Thyroid gland (tissue), 4 donors: ENCODE results near the gene RHEX.

ENCODE experiments used
- POLR2A ChIP-seq, 2 donors: fragments of 450-650 bp; IDR thresholded peaks; one replicate each; pipeline ENCODE4 v1.6.1; 2017; ENCODE audit warnings: antibody characterized with exemption in 2 of 2, mild to moderate bottlenecking in 2 of 2, moderate library complexity in 1 of 2
- TF ChIP-seq, protein P1 (sequence below), 6 experiments: fragments of 200-600 bp in 3 of 6; fragments of 450-650 bp in 3 of 6; sonication (generic) in 3 of 6; IDR thresholded peaks; one replicate each; pipeline ENCODE4 v1.5.1; 2016 to 2019; ENCODE audit warnings: antibody characterized with exemption in 6 of 6, mild to moderate bottlenecking in 2 of 6, inconsistent platforms in 1 of 6, moderate library complexity in 1 of 6

DNA sequence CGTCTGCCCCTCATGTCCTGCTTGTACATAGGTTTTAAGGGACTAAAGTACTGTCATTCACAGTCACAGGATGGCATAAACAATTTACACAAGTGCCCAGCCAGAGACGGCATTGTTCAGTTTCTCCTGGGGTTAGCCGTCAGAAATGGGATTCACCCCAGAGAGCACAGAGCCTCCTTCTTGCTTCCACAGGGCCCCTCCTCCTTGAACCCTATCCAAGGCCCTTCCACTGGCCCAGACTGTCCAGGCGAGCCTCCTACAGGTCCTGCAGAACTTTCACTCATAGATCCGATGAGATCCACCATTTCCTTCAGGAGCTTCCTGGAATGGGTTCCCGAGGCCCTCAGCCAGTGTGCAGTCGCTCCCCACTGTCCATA is 54.2 kb downstream of the RHEX start:
- TF ChIP-seq POLR2A (IDR thresholded peaks at IDR 0.05): no peak
- TF ChIP-seq, protein P1, sequence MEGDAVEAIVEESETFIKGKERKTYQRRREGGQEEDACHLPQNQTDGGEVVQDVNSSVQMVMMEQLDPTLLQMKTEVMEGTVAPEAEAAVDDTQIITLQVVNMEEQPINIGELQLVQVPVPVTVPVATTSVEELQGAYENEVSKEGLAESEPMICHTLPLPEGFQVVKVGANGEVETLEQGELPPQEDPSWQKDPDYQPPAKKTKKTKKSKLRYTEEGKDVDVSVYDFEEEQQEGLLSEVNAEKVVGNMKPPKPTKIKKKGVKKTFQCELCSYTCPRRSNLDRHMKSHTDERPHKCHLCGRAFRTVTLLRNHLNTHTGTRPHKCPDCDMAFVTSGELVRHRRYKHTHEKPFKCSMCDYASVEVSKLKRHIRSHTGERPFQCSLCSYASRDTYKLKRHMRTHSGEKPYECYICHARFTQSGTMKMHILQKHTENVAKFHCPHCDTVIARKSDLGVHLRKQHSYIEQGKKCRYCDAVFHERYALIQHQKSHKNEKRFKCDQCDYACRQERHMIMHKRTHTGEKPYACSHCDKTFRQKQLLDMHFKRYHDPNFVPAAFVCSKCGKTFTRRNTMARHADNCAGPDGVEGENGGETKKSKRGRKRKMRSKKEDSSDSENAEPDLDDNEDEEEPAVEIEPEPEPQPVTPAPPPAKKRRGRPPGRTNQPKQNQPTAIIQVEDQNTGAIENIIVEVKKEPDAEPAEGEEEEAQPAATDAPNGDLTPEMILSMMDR (IDR thresholded peaks at IDR 0.05): no peak
